Ovary (tissue), 9 donors: ENCODE measurements around the gene TNIK. TPM values are rescaled to one million over a fixed set of nuclear protein-coding genes. Genes with fewer than 3 reads are reported as not detected.

ENCODE experiments used
- DNase-seq, 5 donors: peaks; one replicate each; pipeline ENCODE4 v3.0.0-alpha.2; 2019 to 2020
- H3K27ac ChIP-seq, 2 donors: fragments of 200-600 bp; one replicate each; pipeline versions ENCODE4 v1.5.1 to v1.8.0; 2019 to 2022
- H3K27me3 ChIP-seq: fragments of 200-600 bp; one replicate; pipeline ENCODE4 v1.8.0; 2022
- H3K36me3 ChIP-seq: fragments of 200-600 bp; sonication (generic); one replicate; pipeline ENCODE4 v1.5.1; 2019
- H3K4me1 ChIP-seq: one replicate; pipeline ENCODE4 v1.8.1; 2013; ENCODE audit warnings: mild to moderate bottlenecking, moderate library complexity; ENCODE audit not compliant: insufficient read depth
- H3K4me3 ChIP-seq: fragments of 200-600 bp; sonication (generic); one replicate; pipeline ENCODE4 v1.5.1; 2017
- H3K9me3 ChIP-seq, 2 donors: fragments of 200-600 bp in 1 of 2; sonication (generic) in 1 of 2; one replicate each; pipeline versions ENCODE4 v1.5.1 to v1.8.1; 2013 to 2019; ENCODE audit warnings: mild to moderate bottlenecking in 1 of 2, moderate library complexity in 1 of 2
- CTCF ChIP-seq, 3 donors: fragments of 450-650 bp in 2 of 3; fragments of 200-600 bp in 1 of 3; IDR thresholded peaks; one replicate each; pipeline versions ENCODE4 v1.5.1 to v1.8.0; 2016 to 2022; ENCODE audit warnings: antibody characterized with exemption in 3 of 3, mild to moderate bottlenecking in 1 of 3
- EP300 ChIP-seq: sonication (generic); formaldehyde crosslinking; IDR thresholded peaks from one replicate; pipeline ENCODE4 v1.6.1; 2017; ENCODE audit warnings: antibody characterized with exemption
- POLR2A ChIP-seq: fragments of 450-650 bp; IDR thresholded peaks from one replicate; pipeline ENCODE4 v1.6.1; 2017; ENCODE audit warnings: antibody characterized with exemption, mild to moderate bottlenecking, moderate library complexity
- WGBS, 3 donors: extraction: QIAGEN DNeasy Blood & Tissue Kit in 1 of 3; methylation state at CpG; one replicate each; pipeline versions ENCODE4 v1.1.5 to v1.1.7; 2013 to 2017; 5-methylcytosine and 5-hydroxymethylcytosine counted together
- intact Hi-C, 4 donors: fragments of 100-400 bp; cut with DNase I; formaldehyde crosslinking; loops; one replicate each; pipeline versions ENCODE4 v1.11.0 to v1.15.1; 2022 to 2023
- polyA plus RNA-seq, 2 donors: library from polyadenylated mRNA; stranded (reverse); fragments of 200-250 nt in 1 of 2; fragments of 350-450 nt in 1 of 2; fragmentation: Illumina TruSeq in 1 of 2; extraction: RNeasy Lipid Tissue Mini Kit (QIAGEN cat#74804) in 1 of 2; gene quantifications; one replicate each; pipeline ENCODE4 v1.2.3, GENCODE V29; 2013 to 2014
- total RNA-seq, 7 donors: library from RNA; depleted of rRNA in 2 of 7; stranded (reverse); fragments of >200 nt in 2 of 7; fragmentation: NEBNext Ultra II Directional in 3 of 7; extraction: Animal tissue kit (Norgen Biotek cat#: 25700) in 3 of 7; gene quantifications; one replicate each; pipeline versions ENCODE4 v1.1.0 to v1.2.4, GENCODE V29; 2016 to 2023
- donor health status: DM: no; HTN: no; CAD: no; lungs with moderate emphysema.
- donor health status: DM: no; HTN: no; CAD: no.
- donor health status: Bipolar disorder and iron deficiency.
- donor health status: DM: yes; HTN: yes; CAD: no.
- donor health status: DM: no; HTN: no; CAD: no.
- donor health status: DM: yes; HTN: yes; CAD: no.

TNIK gene
- total and polyA plus RNA-seq, 9 donors = 1.1 to 9.5 (median 4.5) TPM

- Histone ChIP-seq H3K27ac (no peak overlapping the region), H3K27me3 (no peaks in the 10 kb centered on the region), H3K36me3 (no peaks in the 10 kb centered on the region), H3K9me3 (no peaks in the 10 kb centered on the region), H3K4me1 (no peaks in the 10 kb centered on the region), H3K4me3 (no peak overlapping the region)
- WGBS, 3 donors = 75 to 88% (median 80%) methylated on average over 3 of the region's 3 CpGs
- no peak for DNase-seq
- intact Hi-C loops = no loop called here
- no peak for TF ChIP-seq EP300
- no peak for TF ChIP-seq CTCF (IDR thresholded peaks at IDR 0.05)
Observed at GRCh38 chr3:171157980-171158379, 302.2 kb downstream of the TNIK start.

GRCh38 chr3:171157286-171157685 lies 302.9 kb downstream of the TNIK start:
- Histone ChIP-seq H3K36me3 (no peaks in the 10 kb centered on the region), H3K4me3 (no peak overlapping the region), H3K27me3 (no peaks in the 10 kb centered on the region), H3K9me3 (no peaks in the 10 kb centered on the region), H3K27ac (no peak overlapping the region), H3K4me1 (no peaks in the 10 kb centered on the region)
- TF ChIP-seq EP300 = no peak
- peak; percentile 32 to 61 (median 36) for DNase-seq
- 13 to 28% (median 16%) methylated on average over 14 of the region's 14 CpGs for WGBS, 3 donors
- intact Hi-C loops = no loop called here

- 86 to 92% (median 89%) methylated on average over 6 of the region's 6 CpGs for WGBS, 3 donors
- no peak overlapping the region for H3K4me3 ChIP-seq
- H3K4me1 ChIP-seq = no peaks in the 10 kb centered on the region
- H3K9me3 ChIP-seq = no peaks in the 10 kb centered on the region
- no peaks in the 10 kb centered on the region for H3K27me3 ChIP-seq
- no peak for TF ChIP-seq CTCF (IDR thresholded peaks at IDR 0.05)
- TF ChIP-seq POLR2A = no peak
- no peak for TF ChIP-seq EP300
- no peak overlapping the region for H3K27ac ChIP-seq
- DNase-seq = no peak
- H3K36me3 ChIP-seq = no peaks in the 10 kb centered on the region
- intact Hi-C loops = no loop called here
Observed at GRCh38 chr3:171156401-171157010, 303.7 kb downstream of the TNIK start.

- Histone ChIP-seq H3K27ac (no peak overlapping the region), H3K4me3 (no peak overlapping the region), H3K27me3 (no peaks in the 10 kb centered on the region), H3K36me3 (no peaks in the 10 kb centered on the region), H3K4me1 (no peaks in the 10 kb centered on the region), H3K9me3 (no peaks in the 10 kb centered on the region)
- DNase-seq = no peak
- no peak for TF ChIP-seq POLR2A
- no peak for TF ChIP-seq EP300
- no peak for TF ChIP-seq CTCF (IDR thresholded peaks at IDR 0.05)
- WGBS, 3 donors = 95 to 99% (median 95%) methylated on average over 4 of the region's 4 CpGs
- intact Hi-C loops = no loop called here
Observed at GRCh38 chr3:171155122-171155700, 305.0 kb downstream of the TNIK start.

- H3K27me3 ChIP-seq = no peaks in the 10 kb centered on the region
- no peaks in the 10 kb centered on the region for H3K4me1 ChIP-seq
- H3K9me3 ChIP-seq = no peaks in the 10 kb centered on the region
- H3K36me3 ChIP-seq = no peaks in the 10 kb centered on the region
- 26 to 49% (median 32%) methylated on average over 2 of the region's 2 CpGs for WGBS, 3 donors
- H3K27ac ChIP-seq = no peak overlapping the region
- no peak for TF ChIP-seq POLR2A
- TF ChIP-seq CTCF (IDR thresholded peaks at IDR 0.05) = no peak
- no peak for TF ChIP-seq EP300
- no peak overlapping the region for H3K4me3 ChIP-seq
- intact Hi-C loops = no loop called here
- no peak for DNase-seq
Observed at GRCh38 chr3:171150945-171151344, 309.3 kb downstream of the TNIK start.
